ENCODE measurements around the gene ATP2B3.
A peak's percentile ranks its signal among the peaks of the same experiment; 100 is the strongest.
"Not testable (repeated sequence)": the region's sequence is repeated elsewhere in the genome, so short reads cannot be mapped to it uniquely, and the experiment has no call there.

The ATP2B3 gene

DNA sequence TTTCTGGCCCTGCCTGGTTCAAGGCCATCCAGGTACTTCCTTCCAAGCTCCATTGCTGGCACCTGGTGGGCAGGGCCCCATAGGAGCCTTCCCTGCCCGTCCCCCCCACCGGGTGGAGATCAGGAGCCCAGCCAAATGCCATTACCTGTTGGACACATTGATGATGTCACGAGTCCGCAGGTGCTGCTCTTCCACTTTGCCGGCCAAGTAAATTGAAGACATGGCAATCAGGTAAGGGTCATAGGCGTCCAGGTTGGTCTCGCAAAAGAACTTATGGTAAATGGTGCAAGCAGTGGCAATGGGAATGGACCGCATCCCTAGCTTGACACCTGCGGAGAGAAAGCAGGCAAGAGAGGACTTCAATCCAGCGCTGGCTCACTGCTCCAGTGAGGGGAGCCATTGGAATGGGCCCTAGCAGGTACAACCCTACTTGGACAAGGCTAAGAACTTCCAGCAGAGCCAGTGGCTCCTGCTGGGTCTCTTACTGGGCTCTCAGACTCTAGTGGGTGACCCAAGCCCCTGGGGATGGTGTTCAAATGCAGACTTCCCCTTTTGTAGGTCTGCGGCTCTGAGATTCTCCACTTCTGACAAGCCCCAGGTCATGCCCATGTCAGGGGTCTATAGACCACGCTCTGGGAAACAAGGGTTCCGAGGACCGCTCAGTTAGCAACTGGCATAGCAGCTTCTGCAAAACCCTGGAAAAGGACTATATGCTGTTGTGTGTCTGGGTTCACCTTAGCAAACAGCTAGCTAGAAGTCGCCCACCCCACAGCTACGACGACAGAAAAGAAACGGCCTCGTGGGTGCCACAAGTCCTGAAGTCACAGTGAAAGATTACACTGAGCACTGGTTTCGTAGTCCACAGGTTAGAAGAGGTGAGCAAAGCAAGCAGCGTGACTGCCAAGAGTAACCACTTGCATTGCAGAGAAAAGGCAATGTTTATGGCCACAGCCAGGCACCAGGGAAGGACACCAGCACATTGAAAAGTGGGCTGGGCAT, 78.7 kb downstream of the ATP2B3 start:
- no peak for DNase-seq (ENCODE audit: low read depth)

- DNase-seq (ENCODE audit: low read depth), result no peak
Observed at GRCh38 chrX:153596981-153597750, 79.7 kb downstream of the ATP2B3 start.

GRCh38 chrX:153598541-153599191, 81.2 kb downstream of the ATP2B3 start, which contains the start of gene CCNQ:
TSS of gene CCNQ (minus strand) at chrX:153599139. CDS start at chrX:153599073, 66 bp downstream.
- DNase-seq (ENCODE audit: low read depth), result no peak

- DNase-seq (ENCODE audit: low read depth), result peak; percentile 78
Observed at GRCh38 chrX:153599192-153600031, 82.0 kb downstream of the ATP2B3 start.

DNA sequence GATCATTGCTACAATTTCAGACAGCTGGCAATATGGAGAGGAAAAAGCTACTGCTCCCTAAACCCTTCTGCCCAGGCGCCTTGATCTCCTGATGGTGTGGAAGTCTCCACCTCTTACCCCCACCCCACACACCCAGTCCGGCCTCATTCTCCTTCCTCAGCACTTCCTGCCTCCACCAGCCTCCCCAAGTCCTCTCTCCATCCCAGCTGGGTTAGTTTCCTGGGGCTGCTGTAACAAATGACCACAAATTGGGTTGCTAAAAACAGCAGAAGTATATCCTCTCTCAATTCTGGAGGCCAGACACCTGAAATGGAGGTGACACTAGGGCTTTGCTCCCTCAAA, 82.6 kb downstream of the ATP2B3 start:
- DNase-seq (ENCODE audit: low read depth), result no peak

GRCh38 chrX:153600921-153601320, 83.5 kb downstream of the ATP2B3 start:
- no peak for DNase-seq (ENCODE audit: low read depth)

DNA sequence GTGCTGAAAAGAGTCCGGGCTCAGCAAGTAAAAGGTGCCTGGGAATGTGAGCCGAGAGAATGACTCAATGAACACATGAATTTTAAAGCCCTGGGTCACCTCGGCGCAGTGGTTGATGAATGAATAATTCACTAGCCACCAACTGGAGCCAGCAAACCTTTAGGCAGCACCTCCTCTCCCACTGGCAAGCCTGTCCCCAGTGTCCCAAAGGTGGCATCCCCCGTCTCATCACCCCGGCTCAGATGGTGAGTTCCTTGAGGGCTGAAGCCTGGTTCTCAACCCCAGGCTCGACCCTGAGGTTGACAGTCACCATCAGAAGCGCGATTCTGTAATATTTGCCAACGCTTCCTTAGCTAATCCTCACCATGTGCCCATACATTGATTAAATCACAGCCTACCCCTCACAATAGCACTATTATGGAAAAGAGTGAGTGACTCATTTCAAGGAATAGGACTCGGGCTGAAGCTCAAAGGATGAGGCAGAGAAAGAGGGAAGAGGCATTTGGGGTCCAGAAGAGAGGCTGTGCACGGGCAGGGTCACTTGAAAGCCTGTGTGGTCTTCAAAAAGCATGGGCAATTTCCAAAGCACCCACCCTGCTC, 84.2 kb downstream of the ATP2B3 start:
- no peak for DNase-seq (ENCODE audit: low read depth)

- DNase-seq (ENCODE audit: low read depth), result no peak
Observed at GRCh38 chrX:153602601-153603000, 85.2 kb downstream of the ATP2B3 start.

GRCh38 chrX:153603131-153603656, 85.8 kb downstream of the ATP2B3 start:
- DNase-seq (ENCODE audit: low read depth), result no peak

GRCh38 chrX:153604666-153605380, 87.4 kb downstream of the ATP2B3 start:
- not testable (repeated sequence) for DNase-seq (ENCODE audit: low read depth)

GRCh38 chrX:153606503-153606902, 89.1 kb downstream of the ATP2B3 start:
- DNase-seq (ENCODE audit: low read depth), result no peak

DNA sequence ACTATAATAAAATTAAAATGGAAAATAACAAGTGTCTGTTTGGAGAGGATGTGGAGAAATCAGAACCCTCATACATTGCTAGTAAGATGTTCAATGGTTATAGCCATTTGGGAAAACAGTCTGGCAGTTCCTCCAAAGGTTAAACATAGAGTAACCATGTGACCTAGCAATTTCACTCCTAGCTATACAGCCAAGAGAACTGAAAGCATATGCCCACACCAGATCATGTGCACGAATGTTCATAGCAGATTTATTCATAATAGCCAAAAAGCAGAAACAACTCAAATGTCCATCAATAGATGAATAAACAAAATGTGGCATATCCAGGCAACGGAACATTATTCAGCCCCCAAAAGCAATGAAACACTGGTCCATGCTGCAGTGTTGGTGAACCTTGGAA, 90.9 kb downstream of the ATP2B3 start:
- no peak for DNase-seq (ENCODE audit: low read depth)

DNA sequence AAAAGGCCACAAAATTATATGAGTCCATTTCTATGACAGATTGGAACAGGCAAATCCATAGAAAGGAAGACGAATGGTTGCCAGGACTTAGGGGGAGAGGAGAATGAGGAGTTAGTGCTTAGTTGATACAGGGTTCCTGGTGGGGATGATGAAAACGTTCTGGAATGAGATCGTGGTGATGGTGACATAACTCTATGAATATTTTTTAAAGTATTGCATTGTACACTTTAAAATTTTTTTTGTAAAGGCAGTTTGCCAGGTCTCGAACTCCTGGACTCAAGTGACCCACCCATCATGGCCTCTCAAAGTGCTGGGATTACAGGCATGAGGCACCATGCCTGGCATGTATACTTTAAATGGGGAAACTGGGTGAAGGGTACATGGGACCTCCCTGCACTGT, 91.4 kb downstream of the ATP2B3 start:
- no peak for DNase-seq (ENCODE audit: low read depth)

DNA sequence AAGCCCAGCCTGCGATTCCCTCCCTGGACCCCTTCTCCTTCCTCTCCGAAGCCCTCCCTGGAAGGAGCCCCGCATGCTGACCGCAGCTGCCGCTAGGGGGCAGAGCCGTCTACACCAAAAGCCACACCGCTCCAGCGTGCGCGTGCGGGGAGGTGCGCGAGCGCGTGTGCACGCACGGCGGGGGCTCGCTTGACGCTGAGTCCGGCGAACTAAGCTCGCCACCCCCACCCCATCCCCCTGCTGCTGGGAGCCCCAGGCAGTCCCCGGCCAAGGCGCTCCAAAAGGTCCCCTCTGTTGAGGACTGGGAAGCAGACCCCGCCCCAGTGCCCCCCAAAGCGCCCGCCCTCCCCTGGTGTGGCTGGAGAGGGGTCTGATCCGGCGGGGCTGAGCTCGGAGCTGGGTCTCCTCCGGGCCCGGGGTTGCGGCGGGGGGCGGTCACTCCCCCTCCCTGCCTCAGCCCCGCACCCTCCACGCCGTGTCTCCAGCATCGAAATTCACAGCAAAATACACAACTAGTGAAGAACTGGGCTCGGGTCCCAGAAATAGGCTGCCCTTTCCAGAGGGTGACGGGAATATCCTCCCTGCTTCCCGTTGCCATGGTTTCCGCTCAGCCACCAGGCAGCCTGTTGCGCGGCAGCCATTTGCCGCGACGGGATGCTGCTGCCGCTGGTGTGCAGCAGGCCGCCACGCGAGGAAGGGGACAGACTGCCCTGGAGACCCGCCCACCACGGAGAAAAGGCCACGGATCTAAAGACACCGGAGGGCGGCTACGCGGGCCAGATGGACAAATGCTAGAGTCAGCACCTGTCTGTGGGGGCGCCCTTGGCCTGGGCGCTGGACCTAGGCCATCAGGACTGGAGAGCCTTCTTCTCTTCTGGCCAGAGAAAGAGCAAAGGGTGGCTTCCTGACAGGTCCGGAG, 92.7 kb downstream of the ATP2B3 start:
- DNase-seq (ENCODE audit: low read depth), result peak; percentile 66

GRCh38 chrX:153610836-153611213, 93.4 kb downstream of the ATP2B3 start:
- no peak for DNase-seq (ENCODE audit: low read depth)

DNA sequence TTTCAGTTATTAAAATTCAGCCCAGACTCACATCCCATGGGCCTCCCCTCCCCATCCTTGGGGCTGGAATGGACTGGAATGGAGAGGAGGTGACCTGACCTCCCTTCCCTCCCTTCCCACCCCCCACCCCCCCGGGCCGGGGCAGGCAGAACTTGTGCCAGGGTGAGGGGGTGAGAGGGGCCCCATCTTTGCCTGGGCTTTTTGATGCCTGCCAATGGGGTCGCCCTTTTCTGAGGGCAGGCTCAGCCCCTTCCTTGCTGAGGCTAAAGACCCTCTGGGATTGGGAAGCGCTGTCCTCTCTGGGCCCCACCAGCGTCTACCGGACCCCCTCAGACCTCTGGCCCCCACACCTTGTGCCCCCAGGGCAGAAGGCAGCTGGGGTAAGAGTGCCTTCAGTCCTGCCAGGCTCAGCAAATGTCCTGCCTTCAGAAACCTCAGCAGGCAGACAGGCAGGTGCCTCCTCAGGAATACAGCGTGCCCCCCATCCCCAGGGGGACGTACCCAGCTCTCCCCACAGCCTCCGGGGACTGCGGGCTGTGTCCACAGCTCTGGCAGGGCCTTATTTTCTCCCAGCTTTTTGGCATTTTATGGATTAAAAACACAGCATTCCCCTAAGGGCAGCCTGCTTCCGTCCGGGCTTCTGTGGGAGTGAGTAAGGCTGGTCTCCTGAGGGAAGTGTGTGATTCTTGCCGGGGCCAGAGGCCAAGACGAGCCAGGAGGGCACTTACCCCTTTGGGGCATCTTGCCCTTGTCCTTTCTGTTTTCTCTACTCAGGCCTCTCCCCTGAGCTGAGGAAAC, 94.1 kb downstream of the ATP2B3 start:
- DNase-seq (ENCODE audit: low read depth), result no peak

DNA sequence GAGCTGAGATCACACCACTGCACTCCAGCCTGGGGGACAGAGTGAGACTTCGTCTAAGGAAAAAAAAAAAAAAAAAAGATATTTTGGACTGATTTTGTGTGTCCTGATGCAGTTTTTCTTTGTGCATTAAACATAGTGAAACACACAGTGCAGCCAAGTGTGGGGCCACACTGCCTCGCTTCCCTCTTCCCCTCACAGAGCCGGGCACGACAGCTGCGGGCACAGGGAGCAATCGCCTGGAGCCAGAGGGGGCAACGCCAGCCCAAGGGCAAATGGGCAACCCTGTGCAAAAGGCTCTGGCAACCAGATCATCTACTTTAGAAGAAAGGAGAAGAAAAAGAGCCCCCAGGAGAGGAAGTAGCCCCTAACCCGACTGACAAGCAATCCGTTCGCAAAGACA, 95.0 kb downstream of the ATP2B3 start:
- no peak for DNase-seq (ENCODE audit: low read depth)

DNA sequence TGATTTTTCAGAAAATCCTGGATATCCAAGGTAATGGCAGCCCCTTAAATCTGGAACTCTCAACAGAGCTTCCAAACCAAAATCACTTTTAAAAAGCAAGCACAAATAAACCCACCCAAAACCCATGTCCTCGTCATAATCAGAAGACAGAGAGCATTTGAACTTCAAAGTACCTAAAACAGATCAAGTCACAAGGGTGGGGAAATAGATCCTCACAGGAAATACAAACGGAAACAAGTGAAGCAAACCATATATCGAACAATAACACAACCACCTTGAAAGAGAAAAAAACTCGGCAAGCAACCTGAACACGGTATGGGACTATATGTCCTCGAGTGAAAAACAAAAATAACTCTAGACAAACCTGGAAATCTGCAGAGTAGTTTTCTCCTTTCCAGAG, 97.4 kb downstream of the ATP2B3 start:
- no peak for DNase-seq (ENCODE audit: low read depth)

Measured in T follicular helper cell (primary cell).